ENCODE measurements around the gene LRBA.
A peak's percentile ranks its signal among the peaks of the same experiment; 100 is the strongest.

LRBA gene

GRCh38 chr4:150874338-150875226, 140.5 kb downstream of the LRBA start:
- no peak for DNase-seq (ENCODE audit: low read depth)

DNA sequence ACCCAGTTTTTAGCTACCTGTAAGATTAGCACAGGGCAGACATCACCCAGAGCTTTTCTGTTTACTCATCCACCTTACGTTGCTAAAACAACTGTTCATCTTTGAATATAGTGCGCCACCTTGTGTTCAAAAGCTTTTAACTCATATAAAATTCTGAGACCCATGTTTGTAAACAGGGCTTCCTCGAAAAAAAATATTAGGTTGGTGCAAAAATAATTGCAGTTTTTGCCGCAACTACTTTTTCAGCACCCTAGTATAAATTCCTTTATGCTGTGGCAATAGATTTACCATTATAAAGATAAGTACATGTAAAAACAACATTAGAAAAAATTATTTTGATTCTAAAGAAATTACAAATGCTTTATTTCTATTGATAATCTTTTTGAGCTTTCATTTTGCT, 147.9 kb downstream of the LRBA start:
- DNase-seq (ENCODE audit: low read depth): peak; percentile 49

DNA sequence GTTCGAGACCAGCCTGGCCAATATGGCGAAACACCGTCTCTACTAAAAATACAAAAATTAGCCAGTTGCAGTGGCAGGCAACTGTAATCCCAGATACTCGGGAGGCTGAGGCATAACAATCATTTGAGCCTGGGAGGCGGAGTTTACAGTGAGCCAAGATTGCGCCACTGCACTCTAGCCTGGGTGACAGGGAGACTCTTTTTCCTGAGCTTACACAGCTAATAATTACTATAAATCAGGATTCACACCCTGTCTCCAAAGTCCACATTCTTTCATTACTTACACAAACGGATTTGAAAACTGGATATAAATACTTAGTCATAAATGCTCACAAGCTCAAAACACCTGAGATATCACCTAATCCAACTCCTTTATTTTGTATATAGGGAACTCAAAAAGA, 151.6 kb downstream of the LRBA start:
- DNase-seq (ENCODE audit: low read depth): no peak

DNA sequence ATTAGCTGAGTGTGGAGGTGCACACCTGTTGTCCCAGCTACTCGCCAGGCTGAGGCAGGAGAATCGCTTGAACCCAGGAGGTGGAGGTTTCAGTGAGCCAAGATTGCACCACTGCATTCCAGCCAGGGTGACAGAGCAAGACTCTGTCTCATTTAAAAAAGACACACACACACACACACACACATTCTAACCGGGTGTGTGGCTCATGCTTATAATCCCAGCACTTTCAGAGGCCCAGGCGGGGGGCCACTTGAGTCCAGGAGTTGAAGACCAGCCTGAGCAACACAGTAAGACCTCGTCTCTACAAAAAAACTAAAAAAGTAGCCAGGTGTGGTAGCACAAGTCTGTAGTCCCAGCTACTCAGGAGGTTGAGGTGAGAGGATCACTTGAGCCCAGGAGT, 152.3 kb downstream of the LRBA start:
- no peak for DNase-seq (ENCODE audit: low read depth)

- DNase-seq (ENCODE audit: low read depth): no peak
These were observed 155.6 kb downstream of the LRBA start for GRCh38 chr4:150859453-150859852.

DNA sequence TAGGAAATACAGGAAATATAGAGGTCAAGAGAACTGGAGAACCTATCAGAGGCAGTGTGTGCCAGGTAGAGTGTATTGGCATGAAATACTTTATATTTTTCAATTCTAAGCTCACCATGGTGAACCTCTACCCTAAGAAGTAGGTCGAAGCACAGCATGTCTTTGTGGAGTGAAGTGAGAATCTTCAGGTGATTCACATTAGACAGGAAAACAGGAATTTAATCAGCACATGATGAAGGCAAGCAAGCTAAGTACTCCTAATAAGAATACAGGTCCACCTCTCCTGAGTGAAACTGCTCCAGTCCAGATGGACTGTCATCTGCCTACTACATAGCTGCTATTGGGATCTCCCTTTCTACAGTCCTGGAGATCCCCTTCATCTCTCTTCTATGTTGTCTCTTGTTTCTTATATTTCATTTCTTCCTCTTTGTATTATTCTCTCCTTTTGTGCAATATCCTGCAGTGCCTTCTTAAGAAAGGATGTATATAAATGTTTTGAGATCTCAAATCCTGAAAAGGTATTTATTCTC, 159.0 kb downstream of the LRBA start:
- no peak for DNase-seq (ENCODE audit: low read depth)

- DNase-seq (ENCODE audit: low read depth): no peak
These were observed 160.5 kb downstream of the LRBA start for GRCh38 chr4:150854600-150854999.

DNA sequence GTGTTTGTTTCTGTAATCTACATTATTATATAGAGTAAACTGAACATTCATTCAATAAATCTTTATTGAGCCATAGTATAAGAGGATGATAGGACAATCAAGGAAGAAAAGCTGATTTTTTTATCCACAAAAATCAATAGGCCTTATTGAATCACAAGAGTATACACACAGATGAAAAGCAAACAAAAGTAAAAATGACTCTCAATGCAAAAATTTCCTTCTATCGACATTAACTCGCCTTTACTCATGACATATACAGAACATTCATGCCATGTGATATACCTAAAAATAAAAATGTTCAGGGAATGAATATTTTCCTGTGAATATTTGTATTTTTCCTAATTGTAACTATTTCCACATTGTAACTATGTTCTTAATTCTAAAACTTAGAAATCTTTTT, 161.2 kb downstream of the LRBA start:
- no peak for DNase-seq (ENCODE audit: low read depth)

GRCh38 chr4:150852216-150852615, 162.9 kb downstream of the LRBA start:
- no peak for DNase-seq (ENCODE audit: low read depth)

- no peak for DNase-seq (ENCODE audit: low read depth)
These were observed 166.1 kb downstream of the LRBA start for GRCh38 chr4:150849016-150849415.

GRCh38 chr4:150828159-150828558, 186.9 kb downstream of the LRBA start:
- DNase-seq (ENCODE audit: low read depth): no peak

DNA sequence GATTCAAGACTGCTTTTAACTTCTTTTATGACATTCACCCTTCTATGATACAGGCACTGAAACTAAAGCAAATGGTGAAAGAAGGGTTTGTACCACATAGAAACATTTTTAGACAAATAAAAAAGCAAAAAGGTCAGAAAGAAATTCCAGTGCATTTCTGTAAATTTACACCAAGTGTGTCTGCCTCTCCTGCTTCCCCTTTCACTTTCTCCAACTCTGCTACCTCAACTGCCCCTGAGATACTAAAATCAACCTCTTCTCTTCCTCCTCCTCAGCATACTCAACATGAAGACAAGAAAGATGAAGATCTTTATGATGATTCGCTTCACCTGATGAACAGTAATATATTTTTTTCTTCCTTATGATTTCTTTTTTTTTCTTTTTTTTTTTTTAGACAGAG, 187.9 kb downstream of the LRBA start:
- no peak for DNase-seq (ENCODE audit: low read depth)

DNA sequence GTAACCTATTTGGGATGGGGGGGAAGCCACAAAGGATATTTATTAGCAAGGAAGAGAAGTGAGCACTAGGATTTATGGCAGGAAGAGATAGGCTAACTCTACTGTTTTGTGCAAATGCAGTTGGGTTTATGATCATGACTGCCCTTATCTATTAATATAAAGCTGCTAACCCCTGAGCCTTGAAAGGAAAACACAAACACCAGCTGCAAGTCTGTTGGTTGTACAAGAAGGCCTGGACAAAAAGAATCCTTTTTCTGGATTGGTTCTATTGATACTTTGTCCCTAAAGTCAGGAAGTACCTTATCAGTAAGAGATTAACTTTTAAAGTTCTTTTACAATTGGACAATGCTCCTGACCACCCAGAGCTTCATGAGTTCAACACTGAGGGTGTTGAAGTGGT, 188.8 kb downstream of the LRBA start:
- no peak for DNase-seq (ENCODE audit: low read depth)

- no peak for DNase-seq (ENCODE audit: low read depth)
These were observed 192.7 kb downstream of the LRBA start for GRCh38 chr4:150822407-150822806.

DNA sequence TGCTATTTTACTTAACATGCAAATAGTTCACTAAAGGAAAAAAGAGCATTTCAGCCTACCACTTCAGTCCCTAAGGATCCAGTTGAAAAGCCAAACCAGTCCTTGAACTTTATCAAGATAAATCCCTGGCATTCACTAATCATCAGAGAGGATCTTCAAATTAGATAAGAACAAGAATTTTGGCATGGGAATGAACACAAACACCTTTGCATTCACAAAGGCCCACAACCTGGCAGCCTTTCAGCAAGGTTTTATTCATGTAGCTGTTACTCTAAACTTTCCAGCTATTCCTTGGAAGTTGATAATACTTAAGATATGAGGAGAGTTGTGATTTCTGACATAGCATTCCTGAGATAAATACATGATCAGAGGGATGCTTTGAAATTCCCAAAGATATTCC, 193.4 kb downstream of the LRBA start:
- no peak for DNase-seq (ENCODE audit: low read depth)

GRCh38 chr4:150820409-150820808, 194.7 kb downstream of the LRBA start:
- no peak for DNase-seq (ENCODE audit: low read depth)

DNA sequence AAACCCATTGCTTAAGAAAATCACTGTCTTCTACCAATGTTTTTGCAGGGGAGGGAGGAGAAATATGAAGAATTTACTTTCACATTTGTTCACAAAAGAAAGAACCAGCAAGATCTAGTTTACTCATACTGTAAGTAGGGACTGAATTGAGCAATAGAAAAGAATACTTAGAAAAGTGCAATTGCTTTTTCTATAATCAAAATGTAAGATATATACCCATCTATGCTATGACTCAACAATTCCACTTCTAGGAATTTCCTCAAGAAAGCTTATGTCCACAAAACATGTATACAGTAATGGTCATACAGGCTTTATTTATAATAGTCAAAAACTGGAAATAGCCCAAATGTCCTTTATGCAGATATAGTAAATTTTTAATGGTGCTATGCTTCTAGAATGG, 196.4 kb downstream of the LRBA start:
- DNase-seq (ENCODE audit: low read depth): peak; percentile 31

DNA sequence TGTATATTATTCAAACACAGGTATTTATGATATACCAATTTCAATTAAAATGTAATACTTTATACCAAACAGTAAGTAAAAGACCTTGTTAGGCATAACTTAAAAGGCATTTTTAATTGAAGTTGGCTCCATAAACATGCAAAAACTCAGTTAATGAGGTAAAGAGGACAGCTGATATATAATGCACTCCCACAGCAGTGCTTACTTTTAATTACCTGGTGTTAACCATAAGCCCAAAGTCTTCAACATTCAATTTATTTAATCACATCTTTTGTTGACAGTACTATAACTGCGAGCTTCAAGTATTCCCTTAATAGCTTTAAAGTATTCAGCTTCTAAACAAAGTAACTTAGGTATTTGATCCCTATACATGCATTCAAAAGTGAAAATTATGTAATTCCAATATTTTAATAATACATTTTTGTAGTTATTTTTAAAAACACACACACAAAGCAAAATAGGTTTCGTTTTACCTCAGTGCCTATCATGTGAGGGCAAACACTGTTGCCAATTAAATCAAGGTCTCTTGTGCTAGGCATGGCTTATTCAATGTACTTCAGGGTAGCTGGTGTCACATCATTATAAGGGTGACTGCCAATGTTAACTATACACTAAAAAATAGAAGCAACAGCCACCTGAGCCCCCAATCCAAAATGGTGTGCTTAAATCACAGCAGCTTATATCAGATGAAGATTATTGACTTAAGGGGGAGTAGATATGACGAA, 197.1 kb downstream of the LRBA start:
- DNase-seq (ENCODE audit: low read depth): no peak

DNA sequence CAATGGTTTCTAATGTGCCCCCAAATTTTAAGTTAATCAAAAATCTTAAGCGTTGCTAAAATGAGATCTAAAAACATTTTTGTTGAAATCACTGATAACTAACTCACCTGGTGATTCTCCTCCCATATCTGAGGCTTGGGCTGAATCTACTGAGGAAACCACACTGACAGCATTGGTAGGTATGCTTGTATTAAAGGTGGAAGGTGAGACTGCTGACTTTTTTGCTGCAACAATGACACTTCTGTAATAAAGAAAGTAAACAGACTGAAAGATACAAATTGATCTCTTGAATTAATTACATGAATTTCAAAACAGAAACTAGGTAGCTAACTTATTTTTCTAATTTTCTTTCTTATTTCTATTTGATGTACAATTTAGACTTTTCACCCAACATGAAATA, 198.1 kb downstream of the LRBA start:
- no peak for DNase-seq (ENCODE audit: low read depth)

DNA sequence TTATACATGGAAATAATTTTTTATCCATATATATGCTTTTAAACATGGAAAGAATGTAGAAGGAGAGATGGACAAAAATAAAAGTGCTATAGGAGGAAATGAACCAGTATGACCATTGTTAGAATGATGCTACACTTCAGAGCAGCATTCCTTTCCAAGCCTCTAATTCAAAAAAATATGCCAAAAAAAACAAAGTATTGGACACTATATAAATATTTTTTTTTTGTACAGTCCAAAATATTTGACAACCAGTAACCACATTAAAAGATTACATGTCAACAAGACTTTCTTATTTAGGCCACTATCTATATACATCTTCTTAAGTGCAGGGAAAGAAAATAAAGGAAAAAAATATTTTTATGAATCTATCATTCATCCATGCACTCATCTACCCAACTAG, 198.6 kb downstream of the LRBA start:
- no peak for DNase-seq (ENCODE audit: low read depth)

DNA sequence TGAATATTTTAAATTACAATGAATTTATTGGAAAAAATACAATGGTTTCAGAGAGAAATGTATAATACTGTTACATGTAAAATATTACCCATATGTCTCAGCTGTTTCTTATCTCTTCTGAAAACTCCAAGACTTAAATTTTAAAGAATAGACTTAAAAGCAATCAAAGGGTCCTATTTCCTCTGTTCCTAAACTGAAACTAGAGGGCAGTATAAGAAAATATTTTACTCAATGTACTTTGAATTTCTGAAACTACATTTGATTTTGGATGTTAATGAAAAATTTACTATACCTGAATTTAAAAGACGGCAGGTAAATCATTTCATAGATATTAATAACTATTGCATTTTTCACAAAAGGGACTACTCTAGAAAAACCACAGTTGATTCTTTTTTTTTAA, 200.2 kb downstream of the LRBA start:
- no peak for DNase-seq (ENCODE audit: low read depth)

DNA sequence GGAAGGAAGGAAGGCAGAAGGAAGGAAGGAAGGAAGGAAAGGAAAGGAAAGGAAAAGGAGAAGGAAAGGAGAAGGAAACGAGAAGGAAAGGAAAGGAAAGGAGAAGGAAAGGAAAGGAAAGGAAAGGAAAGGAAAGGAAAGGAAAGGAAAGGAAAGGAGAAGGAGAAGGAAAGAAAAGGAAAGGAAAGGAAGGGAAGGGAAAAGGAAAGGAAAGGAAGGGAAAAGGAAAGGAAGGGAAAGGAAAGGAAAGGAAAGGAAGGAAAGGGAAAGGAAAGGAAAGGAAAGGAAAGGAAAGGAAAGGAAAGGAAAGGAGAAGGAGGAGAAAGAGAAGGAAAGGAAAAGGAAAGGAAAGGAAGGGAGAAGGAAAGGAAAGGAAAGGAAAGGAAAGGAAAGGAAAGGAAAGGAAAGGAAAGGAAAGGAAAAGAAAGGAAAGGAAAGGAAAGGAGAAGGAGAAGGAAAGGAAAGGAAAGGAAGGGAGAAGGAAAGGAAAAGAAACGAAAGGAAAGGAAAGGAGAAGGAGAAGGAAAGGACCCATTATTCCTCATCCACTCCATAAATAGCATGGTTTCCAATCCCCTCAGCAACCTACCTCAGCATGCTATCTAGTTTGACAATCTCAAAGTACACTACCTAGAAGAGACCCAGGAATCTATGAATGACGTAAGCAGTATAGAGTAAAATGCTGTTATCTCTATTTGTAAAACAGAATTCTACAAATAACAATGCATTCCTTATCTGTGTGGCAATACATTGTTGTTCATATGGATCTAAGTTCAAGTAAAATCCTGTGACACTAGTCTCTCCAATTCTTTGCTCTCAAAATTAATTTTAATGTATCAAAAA, 209.7 kb downstream of the LRBA start:
- no peak for DNase-seq (ENCODE audit: low read depth)

All from non-pigmented ciliary epithelial cell (primary cell).